Esophagus squamous epithelium (tissue), 4 donors: ENCODE measurements around the gene ZSWIM4.

Experiments
- CTCF ChIP-seq, 6 experiments: fragments of 450-650 bp in 4 of 6; fragments of 200-600 bp in 2 of 6; sonication (generic) in 2 of 6; IDR thresholded peaks; one replicate each; pipeline ENCODE4 v1.5.1; 2016 to 2019; ENCODE audit warnings: antibody characterized with exemption in 6 of 6, mild to moderate bottlenecking in 4 of 6, moderate library complexity in 4 of 6
- POLR2A ChIP-seq, 4 donors: fragments of 450-650 bp; IDR thresholded peaks; one replicate each; pipeline ENCODE4 v1.6.1; 2017; ENCODE audit warnings: antibody characterized with exemption in 4 of 4, mild to moderate bottlenecking in 4 of 4, moderate library complexity in 3 of 4

GRCh38 chr19:13873834-13874515 lies 78.7 kb downstream of the ZSWIM4 start:
- no peak for TF ChIP-seq CTCF (IDR thresholded peaks at IDR 0.05)
- no peak for TF ChIP-seq POLR2A (IDR thresholded peaks at IDR 0.05)
